ENCODE measurements around the gene CENPF.
"Not testable (repeated sequence)": the region's sequence is repeated elsewhere in the genome, so short reads cannot be mapped to it uniquely, and the experiment has no call there.

DNA sequence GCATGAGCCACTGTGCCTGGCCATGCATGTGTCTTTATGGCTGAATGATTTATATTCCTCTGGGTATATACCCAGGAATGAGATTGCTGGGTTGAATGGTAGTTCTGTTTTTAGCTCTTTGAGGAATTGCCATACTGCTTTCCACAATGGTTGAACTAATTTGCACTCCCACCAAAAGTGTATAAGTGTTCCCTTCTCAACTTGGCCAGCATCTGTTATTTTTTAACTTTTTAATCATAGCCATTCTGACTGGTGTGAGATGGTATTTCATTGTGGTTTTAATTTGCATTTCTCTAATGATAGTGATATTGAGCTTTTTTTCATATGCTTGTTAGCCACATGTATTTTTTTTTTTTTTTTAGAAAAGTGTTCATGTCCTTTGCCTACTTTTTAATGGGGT, 7.1 kb downstream of the CENPF start:
- TF ChIP-seq, protein P1, sequence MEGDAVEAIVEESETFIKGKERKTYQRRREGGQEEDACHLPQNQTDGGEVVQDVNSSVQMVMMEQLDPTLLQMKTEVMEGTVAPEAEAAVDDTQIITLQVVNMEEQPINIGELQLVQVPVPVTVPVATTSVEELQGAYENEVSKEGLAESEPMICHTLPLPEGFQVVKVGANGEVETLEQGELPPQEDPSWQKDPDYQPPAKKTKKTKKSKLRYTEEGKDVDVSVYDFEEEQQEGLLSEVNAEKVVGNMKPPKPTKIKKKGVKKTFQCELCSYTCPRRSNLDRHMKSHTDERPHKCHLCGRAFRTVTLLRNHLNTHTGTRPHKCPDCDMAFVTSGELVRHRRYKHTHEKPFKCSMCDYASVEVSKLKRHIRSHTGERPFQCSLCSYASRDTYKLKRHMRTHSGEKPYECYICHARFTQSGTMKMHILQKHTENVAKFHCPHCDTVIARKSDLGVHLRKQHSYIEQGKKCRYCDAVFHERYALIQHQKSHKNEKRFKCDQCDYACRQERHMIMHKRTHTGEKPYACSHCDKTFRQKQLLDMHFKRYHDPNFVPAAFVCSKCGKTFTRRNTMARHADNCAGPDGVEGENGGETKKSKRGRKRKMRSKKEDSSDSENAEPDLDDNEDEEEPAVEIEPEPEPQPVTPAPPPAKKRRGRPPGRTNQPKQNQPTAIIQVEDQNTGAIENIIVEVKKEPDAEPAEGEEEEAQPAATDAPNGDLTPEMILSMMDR (conservative IDR thresholded peaks at IDR 0.05): not testable (repeated sequence)
- TF ChIP-seq ZFX (IDR thresholded peaks at IDR 0.05): not testable (repeated sequence)

All from C4-2B (cell line).